Activated effector memory CD4-positive, alpha-beta T cell treated with anti-CD3 and anti-CD28 coated beads, Interleukin-2, amount 50 U/mL, for 16 hours (primary cell): ENCODE results near the gene FAM83C.
"Not testable (repeated sequence)": the region's sequence is repeated elsewhere in the genome, so short reads cannot be mapped to it uniquely, and the experiment has no call there.

ENCODE experiments used
- DNase-seq: peaks from one replicate; pipeline ENCODE4 v3.0.0-alpha.2; 2020

FAM83C gene

DNA sequence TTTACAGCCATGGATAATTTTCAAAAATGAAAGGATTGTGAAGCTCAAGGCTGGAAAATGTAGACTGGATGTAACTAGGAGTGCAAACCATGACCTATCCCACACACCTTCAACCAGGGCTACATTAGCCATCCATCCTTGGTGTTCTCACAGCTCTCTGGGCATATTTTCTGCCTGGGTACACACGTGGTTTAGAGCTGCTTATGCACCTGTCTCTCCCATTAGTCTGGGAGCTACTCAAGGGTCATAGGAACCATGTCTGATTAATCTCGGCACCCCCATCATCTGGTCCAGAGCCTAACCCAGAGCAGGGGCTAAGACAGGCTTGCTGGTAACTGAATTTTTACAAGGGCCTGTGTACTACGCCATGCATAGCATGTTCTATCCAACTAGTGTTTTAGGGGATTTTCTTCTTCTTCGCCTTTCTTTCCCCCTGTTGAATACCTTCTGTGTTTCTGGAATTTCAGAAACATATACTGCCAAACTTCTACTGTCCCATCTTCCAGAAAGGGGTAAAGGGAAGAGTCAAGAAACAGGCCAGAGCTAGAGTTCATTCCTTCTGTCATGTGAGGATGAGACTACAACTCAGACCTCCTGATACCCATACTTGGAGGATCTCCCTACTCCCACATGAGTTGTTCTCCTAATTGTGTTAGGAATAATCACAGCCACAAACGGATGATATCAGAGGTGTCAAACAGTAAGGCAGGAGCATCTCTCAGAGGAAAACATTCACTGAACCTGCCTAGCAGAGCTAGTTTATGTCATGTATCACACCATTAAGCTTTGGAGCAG is 25.4 kb upstream of the FAM83C start:
- DNase-seq: no peak

DNA sequence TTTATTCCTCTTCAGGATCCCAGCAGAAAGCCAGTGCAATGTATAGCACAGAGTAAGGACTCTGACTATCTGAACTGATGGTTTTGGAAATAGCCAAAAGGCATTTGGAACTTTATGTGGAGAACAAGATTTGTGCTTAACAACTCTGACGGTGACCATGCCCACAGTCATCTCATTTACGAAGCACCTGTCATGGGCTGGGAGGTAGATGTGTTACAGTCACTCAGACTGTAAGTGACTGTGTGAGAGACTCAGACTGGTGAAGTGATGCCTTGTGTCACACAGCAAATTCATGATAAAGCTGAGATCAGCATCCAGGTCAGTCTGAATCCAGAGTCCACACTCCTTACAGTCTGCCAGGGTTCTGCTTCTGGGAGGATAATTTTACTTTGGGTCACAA is 23.9 kb upstream of the FAM83C start:
- DNase-seq: no peak

DNA sequence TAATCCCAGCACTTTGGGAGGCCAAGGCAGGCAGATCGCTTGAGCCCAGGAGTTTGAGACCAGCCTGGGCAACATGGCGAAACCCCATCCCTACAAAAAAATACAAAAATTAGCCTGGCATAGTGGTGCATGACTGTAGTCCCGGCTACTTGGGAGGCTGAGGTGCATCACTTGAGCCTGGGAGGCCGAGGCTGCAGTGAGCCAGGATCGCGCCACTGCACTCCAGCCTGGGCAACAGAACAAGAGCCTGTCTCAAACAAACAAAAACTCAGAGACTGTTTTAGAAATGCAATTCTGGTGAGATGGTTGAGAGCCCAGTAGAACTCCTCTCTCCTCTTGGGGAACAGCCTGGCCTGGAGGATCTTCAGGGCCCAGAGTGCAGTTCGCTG is 23.4 kb upstream of the FAM83C start:
- DNase-seq: not testable (repeated sequence)

DNA sequence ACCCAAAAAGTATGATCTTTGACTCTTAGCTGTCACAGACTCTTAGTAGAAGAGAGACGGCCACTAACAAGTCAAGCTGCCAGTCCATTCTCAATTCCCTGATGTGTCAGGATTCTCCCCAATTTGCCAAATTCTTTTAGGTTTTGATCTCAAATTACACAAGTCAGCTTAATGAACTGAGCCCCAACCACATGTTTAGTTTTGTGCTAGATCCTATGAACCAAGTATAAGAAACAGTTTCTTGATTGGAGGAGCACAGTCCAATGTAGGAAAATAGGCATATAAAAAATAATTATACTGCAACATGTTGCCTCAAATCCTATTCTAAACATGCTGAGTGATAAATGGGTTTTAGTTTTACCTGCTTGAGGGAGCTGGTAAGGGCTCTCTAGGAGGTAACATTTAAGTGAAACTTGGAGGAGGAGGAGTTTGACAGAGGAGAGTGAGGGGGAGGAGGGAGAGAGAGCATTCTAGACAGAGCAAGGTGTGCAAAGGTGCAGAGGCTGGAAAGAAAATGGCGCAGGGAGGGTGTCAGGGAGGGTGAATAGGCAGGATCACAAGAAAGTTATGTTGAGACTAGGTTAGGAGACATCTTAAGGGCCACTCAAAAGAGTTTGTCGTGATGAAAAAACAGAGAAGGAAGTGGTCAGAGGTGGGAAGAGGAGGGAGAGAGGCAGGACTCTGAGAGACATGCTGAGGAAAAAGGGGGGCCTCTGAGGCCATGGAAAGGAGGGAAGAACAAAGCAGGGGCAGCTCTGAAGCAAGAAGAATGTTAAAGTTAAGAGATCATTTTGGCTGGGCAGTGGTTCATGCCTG is 22.8 kb upstream of the FAM83C start:
- no peak for DNase-seq

DNA sequence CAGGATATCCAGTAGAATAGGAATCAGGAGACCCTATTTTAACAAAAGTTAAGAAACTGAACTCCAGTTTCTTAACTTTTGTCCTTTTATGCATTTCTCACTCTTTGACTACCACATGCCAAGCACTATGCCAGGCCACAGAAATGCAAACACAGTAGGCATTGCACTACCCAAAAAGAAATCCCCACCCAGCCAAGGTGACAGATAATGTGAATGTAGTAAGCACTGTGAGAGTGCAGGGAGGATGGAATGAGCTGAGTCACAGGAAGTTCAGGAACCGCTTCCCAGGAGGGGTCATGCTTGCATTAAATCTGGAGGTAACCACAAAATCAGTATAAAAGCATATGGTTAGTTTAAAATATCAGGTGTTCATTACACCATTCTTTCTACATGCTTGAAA is 20.1 kb upstream of the FAM83C start:
- no peak for DNase-seq

GRCh38 chr20:35311822-35312221 is 19.6 kb upstream of the FAM83C start:
- DNase-seq: no peak

DNA sequence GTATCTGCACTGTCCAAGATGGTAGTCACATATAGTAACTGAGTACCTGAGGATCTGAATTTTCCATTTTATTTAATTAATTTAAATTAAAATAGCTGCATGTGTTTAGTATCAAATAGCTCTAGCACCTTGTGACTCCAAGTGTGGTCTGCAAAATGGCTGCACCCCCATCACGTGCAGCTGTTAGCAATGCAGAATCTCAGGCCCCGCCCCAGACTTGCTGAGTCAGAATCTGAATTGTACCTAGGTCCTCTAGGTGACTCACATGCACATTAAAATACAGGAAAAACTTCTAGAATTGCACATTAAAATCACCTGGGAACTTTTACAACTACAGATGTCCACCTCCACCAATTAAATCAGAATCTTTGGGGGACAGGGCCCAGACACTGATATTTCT is 19.2 kb upstream of the FAM83C start:
- DNase-seq: peak; percentile 85

- DNase-seq: no peak
Observed at GRCh38 chr20:35307666-35308653, 15.7 kb upstream of the FAM83C start.

- peak; percentile 70 for DNase-seq
Observed at GRCh38 chr20:35306931-35307517, 14.8 kb upstream of the FAM83C start.

- DNase-seq: peak; percentile 88
Observed at GRCh38 chr20:35305682-35306556, 13.7 kb upstream of the FAM83C start.

- no peak for DNase-seq
Observed at GRCh38 chr20:35304956-35305355, 12.7 kb upstream of the FAM83C start.

- DNase-seq: peak; percentile 92
Observed at GRCh38 chr20:35303735-35304491, 11.7 kb upstream of the FAM83C start.

DNA sequence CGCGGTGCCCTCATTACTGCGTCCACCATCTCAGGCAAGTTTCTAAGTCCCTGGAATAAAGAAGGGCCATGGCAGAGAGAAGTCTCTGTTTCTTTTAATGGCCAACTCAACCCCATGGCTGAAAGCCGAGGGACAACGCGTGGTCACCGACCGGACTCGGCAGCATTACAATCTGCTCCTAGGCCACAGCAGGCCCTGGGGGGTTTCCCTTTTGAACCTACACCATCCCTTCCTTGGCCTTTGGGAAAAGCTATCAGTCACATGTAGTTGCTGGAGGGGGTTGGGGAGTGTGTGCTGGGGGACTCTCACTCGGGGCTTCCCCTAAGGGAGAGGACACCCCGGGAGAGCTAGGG is 11.1 kb upstream of the FAM83C start:
- DNase-seq: no peak

- DNase-seq: no peak
Observed at GRCh38 chr20:35302421-35303335, 10.5 kb upstream of the FAM83C start.

GRCh38 chr20:35301426-35301825 is 9.2 kb upstream of the FAM83C start:
- DNase-seq: no peak

DNA sequence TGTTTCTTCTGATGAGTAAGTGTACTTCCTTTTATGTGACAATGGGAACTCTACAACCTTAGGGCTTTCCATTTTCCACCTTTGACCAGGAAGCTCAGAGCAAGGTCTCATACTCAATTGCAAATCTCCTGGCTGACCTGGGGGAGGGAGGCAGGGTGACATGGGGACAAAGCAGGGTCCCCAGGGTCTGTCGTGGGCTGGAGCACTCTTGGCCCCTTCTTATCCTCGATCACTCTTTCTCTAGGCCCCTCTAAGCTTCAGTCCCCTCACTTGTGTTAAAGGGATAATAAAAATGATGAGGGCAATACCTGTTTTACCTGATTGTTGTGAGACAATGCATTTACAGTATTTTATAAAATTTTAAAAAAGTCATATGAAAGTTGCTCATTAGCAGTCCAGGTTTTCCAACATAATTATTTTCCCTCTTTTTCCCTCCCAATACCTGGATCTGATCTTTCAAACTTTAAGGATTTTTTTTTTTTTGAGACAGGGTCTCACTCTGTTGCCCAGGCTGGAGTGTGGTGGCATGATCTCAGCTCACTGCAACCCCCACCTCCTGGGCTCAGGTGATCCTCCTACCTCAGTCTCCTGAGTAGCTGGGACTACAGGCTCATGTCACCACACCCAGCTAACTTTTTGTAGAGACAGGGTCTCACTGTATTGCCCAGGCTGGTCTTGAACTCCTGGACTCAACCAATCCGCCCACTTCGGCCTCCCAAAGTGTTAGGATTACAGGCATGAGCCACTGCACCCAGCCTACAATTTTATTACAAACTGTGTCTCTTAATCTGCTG is 8.4 kb upstream of the FAM83C start:
- no peak for DNase-seq

DNA sequence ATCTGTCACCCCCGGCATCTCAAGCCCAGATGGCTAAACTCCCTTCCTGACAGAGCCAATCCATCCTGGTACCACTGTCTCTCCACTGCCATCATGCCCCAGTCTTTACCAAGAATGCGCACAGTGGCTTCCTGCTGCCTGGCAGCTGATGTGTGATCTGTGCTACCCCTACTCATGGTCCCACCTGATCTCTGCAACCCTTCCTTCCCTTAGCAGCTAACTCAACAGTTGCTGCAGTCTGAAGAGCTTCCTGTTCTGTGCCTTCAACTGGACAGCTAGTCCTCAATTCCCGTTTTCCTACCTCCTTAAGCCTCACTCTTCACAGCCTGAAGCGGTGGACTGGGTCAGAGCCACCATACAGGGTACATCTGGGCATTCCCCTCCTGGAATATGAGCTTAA is 7.6 kb upstream of the FAM83C start:
- DNase-seq: no peak

- DNase-seq: no peak
Observed at GRCh38 chr20:35298264-35298663, 6.0 kb upstream of the FAM83C start.

DNA sequence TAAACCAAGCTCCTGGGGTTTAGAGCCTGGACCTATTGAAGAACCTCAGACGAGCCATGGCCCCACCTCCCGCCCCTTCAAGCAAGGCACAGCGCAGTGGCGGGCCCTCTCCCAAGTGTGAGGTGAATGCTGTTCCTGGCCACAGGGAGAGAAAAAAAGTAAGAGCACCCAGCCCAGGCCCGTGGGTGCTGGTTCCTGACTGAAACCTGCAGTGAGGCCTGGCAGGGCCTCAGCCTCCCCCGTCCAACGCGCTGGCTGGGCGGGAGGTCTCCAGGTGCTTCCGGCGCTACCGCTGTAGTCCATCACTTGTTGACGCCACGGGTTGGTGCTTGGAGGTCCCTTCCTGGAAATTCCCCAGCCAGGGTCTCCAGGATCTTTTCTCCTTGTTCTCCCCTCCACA is 5.5 kb upstream of the FAM83C start:
- no peak for DNase-seq
